Umbilical cord (tissue), 2 donors: ENCODE results near the gene EHD4. TPM values are rescaled to one million over a fixed set of nuclear protein-coding genes. Genes with fewer than 3 reads are reported as not detected.

Experiments
- DNase-seq: peaks from one replicate; pipeline ENCODE4 v3.0.0-alpha.2; 2015; ENCODE audit warnings: low spot score
- total RNA-seq: library from RNA; depleted of rRNA; stranded (reverse); fragments of >200 nt; gene quantifications from one replicate; pipeline ENCODE4 v1.2.3, GENCODE V29; 2014; ENCODE audit warnings: low replicate concordance; ENCODE audit not compliant: insufficient read depth

EHD4 gene
- 15.4 TPM for total RNA-seq

- peak; percentile 99 for DNase-seq
Observed at GRCh38 chr15:41972253-41973242, at the start of gene EHD4. Gene EHD4 (minus strand): TSS chr15:41972557. CDS start chr15:41972494, 63 bp downstream.

GRCh38 chr15:42021593-42021992, 49.2 kb upstream of the EHD4 start:
- peak; percentile 23 for DNase-seq

- DNase-seq, result no peak
Observed at GRCh38 chr15:42020713-42021273, 48.4 kb upstream of the EHD4 start, which contains the start of gene PLA2G4E. Gene PLA2G4E (minus strand): TSS chr15:42021042. CDS start chr15:42021030, 12 bp downstream.

GRCh38 chr15:42018306-42019224, 46.2 kb upstream of the EHD4 start:
- DNase-seq, result peak; percentile 75

- no peak for DNase-seq
Observed at GRCh38 chr15:42016971-42017370, 44.6 kb upstream of the EHD4 start.

- DNase-seq, result no peak
Observed at GRCh38 chr15:42014406-42014805, 42.0 kb upstream of the EHD4 start.

- no peak for DNase-seq
Observed at GRCh38 chr15:42012928-42013482, 40.6 kb upstream of the EHD4 start.

GRCh38 chr15:42012241-42012640, 39.9 kb upstream of the EHD4 start:
- DNase-seq, result no peak

GRCh38 chr15:42011074-42011473, 38.7 kb upstream of the EHD4 start:
- DNase-seq, result no peak

GRCh38 chr15:42010434-42010833, 38.1 kb upstream of the EHD4 start:
- no peak for DNase-seq

- DNase-seq, result no peak
Observed at GRCh38 chr15:42009474-42009873, 37.1 kb upstream of the EHD4 start.

GRCh38 chr15:42009022-42009421, 36.7 kb upstream of the EHD4 start:
- no peak for DNase-seq

- DNase-seq, result no peak
Observed at GRCh38 chr15:42007386-42007785, 35.0 kb upstream of the EHD4 start.

- no peak for DNase-seq
Observed at GRCh38 chr15:42002333-42002732, 30.0 kb upstream of the EHD4 start.

- no peak for DNase-seq
Observed at GRCh38 chr15:42001236-42001635, 28.9 kb upstream of the EHD4 start.

GRCh38 chr15:41999290-42000285, 27.2 kb upstream of the EHD4 start:
- DNase-seq, result no peak

GRCh38 chr15:41997845-41998244, 25.5 kb upstream of the EHD4 start:
- DNase-seq, result no peak

- no peak for DNase-seq
Observed at GRCh38 chr15:41996921-41997592, 24.7 kb upstream of the EHD4 start.

GRCh38 chr15:41996376-41996775, 24.0 kb upstream of the EHD4 start:
- no peak for DNase-seq

GRCh38 chr15:41995476-41995855, 23.1 kb upstream of the EHD4 start:
- no peak for DNase-seq
